Mucosa of descending colon (tissue), 3 donors: ENCODE measurements around the gene BHLHA9. TPM values are rescaled to one million over a fixed set of nuclear protein-coding genes. Genes with fewer than 3 reads are reported as not detected.

ENCODE experiments used
- ATAC-seq: fragments of 200-7000 bp; cut with Tn5 transposase; one replicate; pipeline ENCODE4 v1.9.1; 2020; ENCODE audit warnings: mild to moderate bottlenecking, moderate library complexity
- DNase-seq, 3 donors: peaks; one replicate each; pipeline ENCODE4 v3.0.0-alpha.2; 2020
- H3K36me3 ChIP-seq: fragments of 200-600 bp; one replicate; pipeline ENCODE4 v1.8.0; 2021; ENCODE audit warnings: low read depth, mild to moderate bottlenecking
- H3K4me1 ChIP-seq: fragments of 200-600 bp; one replicate; pipeline ENCODE4 v1.8.0; 2021; ENCODE audit warnings: low read depth, mild to moderate bottlenecking
- H3K4me3 ChIP-seq: fragments of 200-600 bp; one replicate; pipeline ENCODE4 v1.8.0; 2021; ENCODE audit warnings: mild to moderate bottlenecking
- H3K9me3 ChIP-seq: fragments of 200-600 bp; one replicate; pipeline ENCODE4 v1.8.0; 2021; ENCODE audit warnings: mild to moderate bottlenecking
- intact Hi-C, 2 donors: fragments of 100-400 bp; cut with DNase I in 1 of 2; cut with micrococcal nuclease in 1 of 2; formaldehyde crosslinking; loops; one replicate each; pipeline versions ENCODE4 v1.11.0 to v1.11.1; 2022; cut with DNase I, micrococcal nuclease
- total RNA-seq, 3 donors: library from RNA; stranded (reverse); fragmentation: NEBNext Ultra II Directional in 2 of 3; extraction: Animal tissue kit (Norgen Biotek cat#: 25700) in 2 of 3; gene quantifications; one replicate each; pipeline versions ENCODE4 v1.2.1 to v1.2.4, GENCODE V29; 2021 to 2023
- TF ChIP-seq, protein P1 (sequence below): fragments of 200-600 bp; IDR thresholded peaks from one replicate; pipeline ENCODE4 v1.8.0; 2022; ENCODE audit warnings: antibody characterized with exemption, mild to moderate bottlenecking
- donor health status: DM: no; HTN: no; CAD: no; lungs with moderate emphysema.
- donor health status: DM: no; HTN: no; CAD: no.
- donor health status: DM: no; HTN: yes; CAD: no.

BHLHA9 gene
- total RNA-seq, 3 donors from 2014 or later = not detected

DNA sequence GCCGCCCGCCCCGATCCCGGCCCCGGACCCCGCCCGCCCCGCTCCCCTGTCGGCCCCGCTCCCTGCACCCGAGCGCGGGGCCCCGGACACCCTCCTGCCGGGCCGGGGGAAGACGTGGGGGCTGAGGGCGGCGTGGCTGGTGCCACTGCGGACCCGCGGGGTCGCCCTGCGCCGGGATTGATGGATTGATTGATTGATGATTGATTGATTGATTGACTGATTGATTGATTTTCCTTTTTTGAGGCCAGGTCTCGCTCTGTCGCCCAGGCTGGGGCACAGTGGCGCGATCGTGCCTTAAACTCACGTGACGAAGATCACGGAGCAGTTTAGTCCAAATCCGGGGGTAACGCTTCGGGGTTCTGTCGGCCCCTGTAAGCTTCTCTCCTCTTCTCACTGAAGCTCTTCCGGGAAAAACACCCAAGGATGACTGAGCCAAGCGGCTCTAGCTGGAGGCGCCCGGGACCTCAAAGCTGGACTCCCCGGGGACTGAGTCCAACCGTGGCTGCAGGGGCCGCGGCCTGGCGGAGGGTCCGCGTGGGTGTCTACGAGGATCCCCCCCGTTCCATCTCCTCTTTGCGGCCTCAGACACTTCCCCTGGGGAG is 40.2 kb upstream of the BHLHA9 start:
- DNase-seq = peak in 1 of 3 donors; percentile 57
- H3K4me3 ChIP-seq = peak overlapping the region; percentile 54
- TF ChIP-seq, protein P1, sequence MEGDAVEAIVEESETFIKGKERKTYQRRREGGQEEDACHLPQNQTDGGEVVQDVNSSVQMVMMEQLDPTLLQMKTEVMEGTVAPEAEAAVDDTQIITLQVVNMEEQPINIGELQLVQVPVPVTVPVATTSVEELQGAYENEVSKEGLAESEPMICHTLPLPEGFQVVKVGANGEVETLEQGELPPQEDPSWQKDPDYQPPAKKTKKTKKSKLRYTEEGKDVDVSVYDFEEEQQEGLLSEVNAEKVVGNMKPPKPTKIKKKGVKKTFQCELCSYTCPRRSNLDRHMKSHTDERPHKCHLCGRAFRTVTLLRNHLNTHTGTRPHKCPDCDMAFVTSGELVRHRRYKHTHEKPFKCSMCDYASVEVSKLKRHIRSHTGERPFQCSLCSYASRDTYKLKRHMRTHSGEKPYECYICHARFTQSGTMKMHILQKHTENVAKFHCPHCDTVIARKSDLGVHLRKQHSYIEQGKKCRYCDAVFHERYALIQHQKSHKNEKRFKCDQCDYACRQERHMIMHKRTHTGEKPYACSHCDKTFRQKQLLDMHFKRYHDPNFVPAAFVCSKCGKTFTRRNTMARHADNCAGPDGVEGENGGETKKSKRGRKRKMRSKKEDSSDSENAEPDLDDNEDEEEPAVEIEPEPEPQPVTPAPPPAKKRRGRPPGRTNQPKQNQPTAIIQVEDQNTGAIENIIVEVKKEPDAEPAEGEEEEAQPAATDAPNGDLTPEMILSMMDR = no peak
- no peaks in the 10 kb centered on the region for H3K9me3 ChIP-seq
- ATAC-seq = peak; percentile 6
- H3K36me3 ChIP-seq = no peaks in the 10 kb centered on the region
- peaks cover 18% of the 10 kb centered on the region for H3K4me1 ChIP-seq
- intact Hi-C loops = no loop called here

GRCh38 chr17:1231456-1231855 is 38.8 kb upstream of the BHLHA9 start:
- no peaks in the 10 kb centered on the region for H3K9me3 ChIP-seq
- DNase-seq = peak; percentile 77 to 82 (median 79)
- H3K36me3 ChIP-seq = no peaks in the 10 kb centered on the region
- no peak overlapping the region for H3K4me3 ChIP-seq
- intact Hi-C loops = no loop called here
- peak; percentile 63 for ATAC-seq
- peaks cover 13% of the 10 kb centered on the region for H3K4me1 ChIP-seq
- TF ChIP-seq, protein P1 = no peak

GRCh38 chr17:1232331-1232730 is 37.9 kb upstream of the BHLHA9 start:
- Histone ChIP-seq H3K36me3 (no peaks in the 10 kb centered on the region), H3K9me3 (no peaks in the 10 kb centered on the region), H3K4me1 (peaks cover 13% of the 10 kb centered on the region), H3K4me3 (no peak overlapping the region)
- intact Hi-C loops = no loop called here
- TF ChIP-seq, protein P1 = no peak
- DNase-seq = no peak
- no peak for ATAC-seq

GRCh38 chr17:1232786-1233185 is 37.5 kb upstream of the BHLHA9 start:
- ATAC-seq (no peak), DNase-seq (no peak)
- no peaks in the 10 kb centered on the region for H3K9me3 ChIP-seq
- TF ChIP-seq, protein P1 = no peak
- intact Hi-C loops = no loop called here
- H3K4me1 ChIP-seq = peaks cover 13% of the 10 kb centered on the region
- H3K4me3 ChIP-seq = no peak overlapping the region
- no peaks in the 10 kb centered on the region for H3K36me3 ChIP-seq

DNA sequence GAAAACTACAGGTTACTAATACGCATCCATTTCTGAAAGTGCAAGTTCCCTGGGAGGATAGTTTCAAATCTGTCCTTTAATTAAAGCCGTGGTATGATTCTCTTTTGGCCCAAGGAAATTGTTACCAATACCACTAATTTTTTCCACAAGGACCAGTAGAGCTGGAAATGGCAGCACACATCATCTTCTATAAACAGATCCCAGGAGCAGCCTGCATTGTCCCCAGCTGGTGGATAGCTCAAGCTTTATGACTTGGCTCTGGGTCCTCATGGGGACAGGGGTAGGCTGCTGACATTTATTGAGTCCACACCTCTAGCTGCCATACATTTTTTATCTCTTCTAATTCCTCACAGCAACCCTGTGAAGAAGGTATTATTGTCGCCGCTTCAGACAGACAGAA is 35.8 kb upstream of the BHLHA9 start:
- H3K36me3 ChIP-seq = no peaks in the 10 kb centered on the region
- intact Hi-C loops = no loop called here
- peaks cover 13% of the 10 kb centered on the region for H3K4me1 ChIP-seq
- no peak for DNase-seq
- H3K4me3 ChIP-seq = no peak overlapping the region
- no peaks in the 10 kb centered on the region for H3K9me3 ChIP-seq
- ATAC-seq = no peak
- TF ChIP-seq, protein P1 = no peak

DNA sequence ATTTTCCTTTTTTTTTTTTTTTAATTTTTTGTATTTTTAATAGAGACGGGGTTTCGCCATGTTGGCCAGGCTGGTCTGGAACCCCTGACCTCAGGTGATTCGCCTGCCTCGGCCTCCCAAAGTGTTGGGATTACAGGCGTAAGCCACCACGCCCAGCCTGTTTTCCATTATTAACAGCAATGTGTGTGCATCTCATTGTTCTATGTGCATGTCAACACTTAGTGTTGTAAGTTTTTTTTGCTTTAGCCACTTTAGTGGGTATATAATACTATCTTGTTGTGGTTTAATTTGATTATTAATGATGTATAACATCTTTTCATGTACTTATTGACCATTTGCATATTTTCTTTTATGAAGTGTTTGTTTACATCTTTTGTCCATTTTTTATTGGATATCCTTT is 32.8 kb upstream of the BHLHA9 start:
- H3K9me3 ChIP-seq = no peaks in the 10 kb centered on the region
- intact Hi-C loops = no loop called here
- H3K4me3 ChIP-seq = no peak overlapping the region
- TF ChIP-seq, protein P1 = no peak
- no peaks in the 10 kb centered on the region for H3K4me1 ChIP-seq
- no peaks in the 10 kb centered on the region for H3K36me3 ChIP-seq
- ATAC-seq (no peak), DNase-seq (peak in 1 of 3 donors; percentile 0)
